ENCODE data around the gene TSHZ2. TPM values are rescaled to one million over a fixed set of nuclear protein-coding genes. Genes with fewer than 3 reads are reported as not detected.

Gene TSHZ2
- total RNA-seq, 1 experiment from 2014 or later: 0.07 TPM

- Histone ChIP-seq H3K4me2 (ENCODE audit: insufficient read depth, insufficient read length, low read length) (no peak overlapping the region), H4K5ac (ENCODE audit: insufficient read length, low read depth, low read length) (no peak overlapping the region), H4K8ac (replicated peaks; ENCODE audit: insufficient read length, low read depth, low read length) (no peak overlapping the region), H3K27me3 (ENCODE audit: insufficient read depth, low read length) (no peaks in the 10 kb centered on the region), H3K9me3 (ENCODE audit: control insufficient read depth, low read depth, low read length) (no peaks in the 10 kb centered on the region), H3K23me2 (ENCODE audit: insufficient read length, low read depth, low read length, poor library complexity, severe bottlenecking) (no peaks in the 10 kb centered on the region), H3K4me1 (ENCODE audit: insufficient read depth, low read length) (no peaks in the 10 kb centered on the region), H3K27ac (ENCODE audit: insufficient read length, low read depth, low read length) (no peak overlapping the region), H2BK15ac (ENCODE audit: low read depth, low read length) (no peak overlapping the region), H3K18ac (ENCODE audit: insufficient read length, low read depth, low read length) (no peak overlapping the region), H3K4ac (ENCODE audit: low read depth, low read length) (no peak overlapping the region), H2BK12ac (ENCODE audit: insufficient read length, low read depth, low read length) (no peak overlapping the region), H3K56ac (ENCODE audit: insufficient read length, low read depth, low read length) (no peak overlapping the region), H3K79me1 (ENCODE audit: insufficient read depth, low read depth, low read length, poor library complexity, severe bottlenecking) (no peaks in the 10 kb centered on the region), H2AK5ac (ENCODE audit: insufficient read length, low read length) (no peak overlapping the region), H2AFZ (ENCODE audit: low read length) (no peak overlapping the region), H4K91ac (ENCODE audit: insufficient read length, low read depth, low read length) (no peak overlapping the region), H2BK5ac (ENCODE audit: insufficient read length, low read length) (no peak overlapping the region), H3K14ac (ENCODE audit: insufficient read depth, low read length) (no peak overlapping the region), H3K23ac (ENCODE audit: insufficient read length, low read depth, low read length) (no peak overlapping the region), H2BK20ac (ENCODE audit: low read depth, low read length, poor library complexity, severe bottlenecking) (no peak overlapping the region), H3T11ph (ENCODE audit: low read length) (no peak overlapping the region), H3K9ac (ENCODE audit: extremely low read depth, insufficient read length, low read length) (no peak overlapping the region), H3K79me2 (ENCODE audit: insufficient read depth, low read length) (no peaks in the 10 kb centered on the region), H2BK120ac (ENCODE audit: low read depth, low read length, poor library complexity, severe bottlenecking) (no peak overlapping the region), H4K20me1 (ENCODE audit: control insufficient read depth, insufficient read depth, insufficient read length) (no peaks in the 10 kb centered on the region)
- TF ChIP-seq CTCF (conservative IDR thresholded peaks at IDR 0.05): no peak
- WGBS (ENCODE audit: extremely low coverage, insufficient read length, low lambda C conversion rate): no CpG with 5 or more reads among the region's 4 CpGs
- DNase-seq: no peak
- Mint-ChIP-seq H3K9me3 (no peaks in the 10 kb centered on the region), H3K27me3 (ENCODE audit: low read depth) (no peaks in the 10 kb centered on the region; the same call in 1 of the 2 replicates), H3K4me3 (no peak overlapping the region), H3K36me3 (ENCODE audit: insufficient read depth in 1 of 3, low read depth in 3 of 3) (no peaks in the 10 kb centered on the region), H3K4me1 (peaks cover 6 to 7% of the 10 kb centered on the region in 2 experiments), H3K27ac (no peak overlapping the region)
Observed at GRCh38 chr20:53299831-53300230, 327.7 kb downstream of the TSHZ2 start.

Measured in H9 (cell line).